Choroid plexus epithelial cell (primary cell): ENCODE data around the gene PPP1CA.

ENCODE experiments used
- DNase-seq: peaks from one replicate; pipeline ENCODE4 v3.0.0-alpha.2; 2010; ENCODE audit warnings: low read depth
- H3K4me3 ChIP-seq: 2 replicates; pipeline ENCODE4 v1.5.1; 2011; ENCODE audit warnings: low read depth, mild to moderate bottlenecking, control low read depth, low read length, moderate library complexity
- TF ChIP-seq, protein P1 (sequence below): conservative IDR thresholded peaks from 2 replicates; pipeline ENCODE4 v1.5.1; 2011; ENCODE audit warnings: low read depth, mild to moderate bottlenecking, control low read depth, inconsistent platforms, low read length, moderate library complexity

The PPP1CA gene

DNA sequence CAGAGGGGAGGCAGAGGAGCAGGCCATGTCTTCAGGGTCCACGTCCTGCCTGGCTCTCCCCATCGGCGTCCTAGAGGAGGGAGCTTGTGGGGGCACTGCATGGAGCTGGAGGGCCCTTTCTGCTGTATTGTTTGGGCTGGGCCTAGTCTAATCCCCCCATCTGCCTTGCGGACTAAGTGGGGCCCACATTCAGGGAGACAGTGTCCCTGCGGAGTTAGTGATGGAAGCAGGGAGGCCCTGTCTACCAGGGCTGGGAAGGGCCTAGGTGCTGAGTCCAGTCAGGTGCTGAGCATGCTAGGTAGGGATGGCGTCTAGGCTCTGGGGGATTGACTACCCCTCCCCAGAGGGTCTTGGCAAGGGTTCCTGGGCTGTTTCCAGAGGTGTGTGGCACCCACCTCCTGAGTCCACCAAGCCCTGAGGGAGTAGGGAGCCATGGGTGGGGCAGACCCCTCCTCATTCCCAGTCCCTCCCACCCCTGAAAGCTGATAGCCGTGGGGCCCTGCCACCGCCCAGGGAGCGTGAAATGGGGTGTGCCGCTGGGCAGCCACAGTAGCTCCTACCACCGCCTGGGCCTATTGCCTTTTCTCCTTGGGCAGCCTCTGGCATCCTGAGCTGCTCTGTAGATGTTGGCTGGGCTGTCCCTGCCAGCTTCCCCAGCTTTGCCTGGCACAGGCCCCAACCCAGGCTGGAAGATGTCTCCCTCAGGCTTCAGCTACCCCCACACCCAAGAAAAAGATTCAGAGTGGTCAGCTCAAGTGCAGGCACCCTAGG, 46.5 kb downstream of the PPP1CA start:
- DNase-seq, result no peak
- H3K4me3 ChIP-seq, result no peak overlapping the region
- TF ChIP-seq, protein P1, sequence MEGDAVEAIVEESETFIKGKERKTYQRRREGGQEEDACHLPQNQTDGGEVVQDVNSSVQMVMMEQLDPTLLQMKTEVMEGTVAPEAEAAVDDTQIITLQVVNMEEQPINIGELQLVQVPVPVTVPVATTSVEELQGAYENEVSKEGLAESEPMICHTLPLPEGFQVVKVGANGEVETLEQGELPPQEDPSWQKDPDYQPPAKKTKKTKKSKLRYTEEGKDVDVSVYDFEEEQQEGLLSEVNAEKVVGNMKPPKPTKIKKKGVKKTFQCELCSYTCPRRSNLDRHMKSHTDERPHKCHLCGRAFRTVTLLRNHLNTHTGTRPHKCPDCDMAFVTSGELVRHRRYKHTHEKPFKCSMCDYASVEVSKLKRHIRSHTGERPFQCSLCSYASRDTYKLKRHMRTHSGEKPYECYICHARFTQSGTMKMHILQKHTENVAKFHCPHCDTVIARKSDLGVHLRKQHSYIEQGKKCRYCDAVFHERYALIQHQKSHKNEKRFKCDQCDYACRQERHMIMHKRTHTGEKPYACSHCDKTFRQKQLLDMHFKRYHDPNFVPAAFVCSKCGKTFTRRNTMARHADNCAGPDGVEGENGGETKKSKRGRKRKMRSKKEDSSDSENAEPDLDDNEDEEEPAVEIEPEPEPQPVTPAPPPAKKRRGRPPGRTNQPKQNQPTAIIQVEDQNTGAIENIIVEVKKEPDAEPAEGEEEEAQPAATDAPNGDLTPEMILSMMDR, result no peak

DNA sequence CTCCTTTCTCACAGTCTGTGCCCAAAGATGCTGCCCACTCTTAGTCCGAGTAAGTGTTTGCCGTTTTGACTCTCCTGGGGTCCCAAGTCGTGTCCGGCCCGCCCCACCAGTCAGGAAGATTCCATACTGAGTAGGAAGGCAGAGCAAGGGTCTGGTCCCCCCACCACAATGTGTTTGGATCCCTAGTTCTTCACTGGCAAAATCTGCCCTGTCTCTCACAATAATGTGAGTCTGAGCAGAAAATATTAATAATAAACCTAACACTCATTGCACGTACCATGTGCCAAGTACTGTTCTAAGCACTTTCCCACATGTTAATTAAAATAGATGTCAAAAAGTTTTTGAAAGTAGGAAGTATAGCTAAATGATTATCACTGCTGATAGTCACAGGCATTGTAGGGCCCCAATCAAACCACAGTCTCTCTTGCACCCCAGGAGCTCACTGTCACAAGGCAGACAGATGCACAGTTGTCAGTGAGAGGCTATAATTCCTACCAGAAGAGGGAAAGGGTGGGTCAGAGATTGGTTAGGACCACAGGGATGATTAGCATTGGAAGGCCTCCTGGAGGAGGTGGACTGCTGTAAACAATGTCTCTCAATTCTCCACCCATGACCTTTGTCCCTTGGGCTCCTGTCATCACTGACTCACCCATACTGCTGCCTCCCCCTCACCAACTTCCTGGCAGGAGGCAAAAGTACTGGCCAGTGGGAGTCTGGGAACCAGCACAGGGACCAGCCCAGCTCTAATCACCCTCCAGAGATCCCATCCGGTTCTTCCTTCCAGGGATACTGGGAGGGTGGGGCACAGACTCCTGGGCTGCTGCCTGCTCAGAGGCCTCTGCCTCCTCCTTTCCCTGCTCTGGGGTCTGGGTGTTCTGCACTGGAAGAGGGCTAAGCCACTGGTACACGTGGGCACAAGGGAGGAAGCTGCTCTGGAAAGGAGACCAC, 47.3 kb downstream of the PPP1CA start:
- peak overlapping the region; percentile 90 for H3K4me3 ChIP-seq
- peak; percentile 84 for DNase-seq
- TF ChIP-seq, protein P1, result peak; percentile 44

DNA sequence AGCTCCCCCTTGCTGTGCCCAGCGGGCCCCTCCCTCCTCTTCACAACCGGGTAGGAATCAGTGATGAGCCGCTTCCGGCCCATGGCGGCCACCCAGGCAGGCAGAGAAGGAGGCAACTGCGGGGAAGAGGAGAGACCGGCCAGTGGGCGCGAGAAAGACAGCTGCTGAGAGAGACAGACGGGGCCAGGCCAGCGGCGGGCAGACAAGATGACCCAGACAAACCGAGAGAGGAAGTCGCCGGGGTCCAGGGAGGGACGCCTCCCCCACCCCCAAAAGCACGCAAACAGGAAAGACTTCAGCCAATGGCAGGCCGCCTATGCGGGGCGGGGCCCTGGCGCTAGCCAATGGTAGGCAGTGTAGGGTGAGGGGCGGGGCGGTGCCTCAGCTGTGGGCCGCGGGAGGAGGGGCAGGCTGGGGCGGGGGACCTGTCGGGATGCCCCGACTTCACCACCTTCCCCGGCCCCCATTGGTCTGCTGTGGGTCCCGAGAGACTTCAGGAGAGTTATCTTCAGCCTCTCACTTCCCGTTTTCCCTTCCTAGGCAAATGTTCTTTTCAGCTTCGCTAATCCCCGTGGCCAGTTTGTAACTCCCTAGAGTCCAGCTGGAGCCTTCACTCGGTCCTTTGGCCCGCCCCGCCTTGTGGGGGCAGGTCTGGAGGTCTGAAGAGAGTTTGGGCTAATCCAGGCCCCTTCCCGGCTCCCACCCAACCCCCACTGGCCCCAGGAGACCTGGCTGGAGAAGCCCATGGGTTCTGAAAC, 48.2 kb downstream of the PPP1CA start, which contains the start of gene POLD4:
Gene POLD4 (minus strand): TSS at position 230 of the 758 bp plus-strand sequence. CDS start 147 bp downstream, at position 83.
- peak; percentile 96 for DNase-seq
- TF ChIP-seq, protein P1, result no peak
- H3K4me3 ChIP-seq, result peak within 1 kb of the TSS; percentile 90

DNA sequence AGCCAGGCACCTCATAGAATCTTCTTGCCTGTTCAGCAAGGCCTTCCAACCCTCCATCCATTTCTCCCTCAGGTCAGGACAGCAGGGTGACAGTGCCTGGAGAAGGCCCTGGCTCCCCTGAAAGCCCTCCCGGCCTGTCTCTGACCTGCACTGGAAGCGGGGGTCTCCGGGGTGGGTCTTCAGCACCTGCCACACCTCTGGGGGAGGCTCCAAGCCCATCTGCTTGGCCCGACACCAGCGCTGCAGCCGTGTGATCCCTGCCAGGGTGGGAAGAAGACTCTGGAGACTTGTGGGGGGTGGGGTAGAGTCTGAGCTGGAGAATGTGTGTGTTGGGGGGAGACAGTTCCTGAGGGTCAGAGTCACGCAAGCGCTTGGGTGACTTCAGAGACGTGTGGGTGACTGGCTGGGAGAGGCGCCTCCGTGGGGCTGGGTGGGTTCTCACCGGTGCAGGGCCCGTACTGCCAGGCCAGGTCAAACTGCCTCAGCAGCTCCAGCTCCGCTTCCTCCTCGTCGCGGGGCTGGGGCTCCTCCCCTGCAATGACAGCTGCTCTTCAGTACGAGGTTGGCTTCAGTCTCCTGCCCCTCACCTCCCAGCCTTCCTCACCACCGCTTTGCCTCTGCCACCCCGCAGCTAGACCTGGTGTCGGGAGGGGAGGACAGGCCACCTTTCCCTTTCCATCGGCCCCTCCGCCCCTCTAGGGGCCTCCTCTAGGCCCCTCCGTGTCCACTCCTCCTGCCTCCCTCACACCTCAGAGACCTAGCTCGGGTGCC, 48.9 kb downstream of the PPP1CA start:
- TF ChIP-seq, protein P1, result no peak
- no peak for DNase-seq
- peak overlapping the region; percentile 90 for H3K4me3 ChIP-seq

DNA sequence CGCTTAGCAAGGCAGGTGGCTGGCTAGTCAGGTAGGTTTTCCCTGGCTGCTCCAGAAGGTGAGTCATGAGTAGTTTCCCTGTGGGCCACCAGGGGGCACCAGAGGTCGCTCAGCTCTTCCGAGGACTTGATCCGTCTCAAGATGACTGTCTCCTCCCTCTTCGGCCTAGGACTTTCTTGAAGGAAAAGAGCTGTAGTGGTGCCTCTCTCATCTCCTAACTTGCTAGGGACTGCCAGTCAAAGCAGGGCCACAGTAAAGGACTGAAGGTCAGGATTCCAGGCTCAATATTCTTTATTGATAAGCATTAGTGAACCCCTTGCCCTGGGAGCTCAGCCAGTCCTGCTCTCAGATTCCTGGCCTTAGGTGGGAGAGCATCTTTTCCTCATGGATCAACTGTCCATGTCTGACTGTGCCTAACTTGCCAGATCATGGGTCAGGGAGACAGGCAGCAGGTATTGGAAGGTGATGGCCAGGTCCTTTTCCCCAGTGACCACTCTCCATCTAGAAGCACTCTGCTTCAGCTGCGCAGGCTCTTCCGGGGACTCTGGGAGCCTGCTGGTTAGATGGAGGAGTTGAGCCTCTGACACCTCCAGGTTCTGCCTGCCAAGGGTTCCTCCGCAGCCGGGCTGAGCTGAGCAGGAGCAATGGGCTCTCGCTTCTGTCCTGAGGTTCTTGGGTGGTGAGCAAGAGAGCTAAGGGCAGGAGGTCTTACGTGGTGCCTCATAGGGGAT, 50.2 kb downstream of the PPP1CA start:
- no peak overlapping the region for H3K4me3 ChIP-seq
- TF ChIP-seq, protein P1, result peak; percentile 90
- peak; percentile 86 for DNase-seq
